H1 (cell line): Measurements from ENCODE around the gene EHD2. TPM values are rescaled to one million over a fixed set of nuclear protein-coding genes. Genes with fewer than 3 reads are reported as not detected.

Experiments used
- CTCF ChIA-PET: fragments of 300-600 bp; sonication (Branson Sonifier 250); formaldehyde crosslinking; loops from one replicate; lab custom pipeline; 2021; ENCODE audit not compliant: partially characterized antibody; lab: Charles Lee
- POLR2A ChIA-PET: fragments of 300-600 bp; sonication (Branson Sonifier 250); formaldehyde crosslinking; loops from one replicate; lab custom pipeline; 2021; ENCODE audit warnings: inconsistent platforms; ENCODE audit not compliant: partially characterized antibody; lab: Charles Lee
- DNase-seq, 2 experiments: peaks; one replicate each; pipeline versions ENCODE4 v3.0.0 to v3.0.0-alpha.2; 2010 to 2022; ENCODE audit warnings: low spot score in 2 of 2, low read depth in 1 of 2, mixed read lengths in 1 of 2
- FAIRE-seq: peaks from 2 replicates; lab custom pipeline; 2011; peaks lifted over from hg19 to GRCh38; lab: Jason Lieb, UNC
- H2AFZ ChIP-seq: 2 replicates; pipeline ENCODE4 v1.8.1; 2012; ENCODE audit warnings: low read length, inconsistent platforms
- H2AK5ac ChIP-seq: 2 replicates; pipeline ENCODE4 v1.6.1; 2013; ENCODE audit warnings: low read depth, low read length
- H2BK120ac ChIP-seq: replicated peaks from 2 replicates; pipeline ENCODE3; 2013; ENCODE audit warnings: low read depth, low read length, inconsistent platforms
- H2BK12ac ChIP-seq: 2 replicates; pipeline ENCODE4 v1.6.1; 2013; ENCODE audit warnings: low read depth, low read length
- H2BK15ac ChIP-seq: 2 replicates; pipeline ENCODE4 v1.6.1; 2013; ENCODE audit warnings: low read length
- H2BK20ac ChIP-seq: 2 replicates; pipeline ENCODE4 v1.6.1; 2013; ENCODE audit warnings: low read length
- H2BK5ac ChIP-seq: 2 replicates; pipeline ENCODE4 v1.6.1; 2013; ENCODE audit warnings: low read depth, low read length
- H3K14ac ChIP-seq: 2 replicates; pipeline ENCODE4 v1.6.1; 2013; ENCODE audit warnings: inconsistent platforms; ENCODE audit not compliant: insufficient read length
- H3K18ac ChIP-seq: 2 replicates; pipeline ENCODE4 v1.6.1; 2013; ENCODE audit warnings: low read length; ENCODE audit errors: extremely low read depth
- H3K23ac ChIP-seq: 2 replicates; pipeline ENCODE4 v1.6.1; 2013; ENCODE audit warnings: inconsistent platforms; ENCODE audit not compliant: insufficient read length
- H3K23me2 ChIP-seq: 2 replicates; pipeline ENCODE4 v1.6.1; 2013; ENCODE audit warnings: low read depth, low read length
- H3K27ac ChIP-seq: 2 replicates; pipeline ENCODE4 v1.6.1; 2011; ENCODE audit warnings: low read depth, low read length, inconsistent platforms
- H3K27me3 ChIP-seq, 4 experiments: replicated peaks in 1 of 4; 1 replicate in 1 of 4; 2 replicates in 3 of 4; pipeline versions ENCODE4 v1.6.1 to v1.8.1; 2011 to 2013; ENCODE audit warnings: low read length in 3 of 4, mild to moderate bottlenecking in 3 of 4, inconsistent platforms in 2 of 4, mixed read lengths in 2 of 4, moderate library complexity in 1 of 4; ENCODE audit not compliant: control insufficient read depth in 3 of 4, insufficient read depth in 3 of 4; ENCODE audit errors: extremely low read depth in 1 of 4
- H3K36me3 ChIP-seq, 4 experiments: 2 replicates each; pipeline versions ENCODE4 v1.6.1 to v1.8.1; 2011 to 2013; ENCODE audit warnings: mild to moderate bottlenecking in 4 of 4, low read length in 3 of 4, moderate library complexity in 2 of 4, control low read depth in 1 of 4, inconsistent platforms in 1 of 4; ENCODE audit not compliant: insufficient read depth in 4 of 4, control insufficient read depth in 2 of 4
- H3K4ac ChIP-seq: replicated peaks from 2 replicates; pipeline ENCODE3; 2013; ENCODE audit warnings: low read length, low read depth, mixed read lengths, inconsistent platforms; ENCODE audit not compliant: insufficient read length
- H3K4me1 ChIP-seq, 4 experiments: replicated peaks in 1 of 4; 1 replicate in 1 of 4; 2 replicates in 3 of 4; pipeline versions ENCODE4 v1.6.1 to v1.8.1; 2011 to 2013; ENCODE audit warnings: low read length in 3 of 4, inconsistent platforms in 2 of 4, mixed read lengths in 1 of 4; ENCODE audit not compliant: insufficient read depth in 4 of 4, control insufficient read depth in 3 of 4
- H3K4me2 ChIP-seq, 2 experiments: 2 replicates each; pipeline versions ENCODE4 v1.6.1 to v1.8.1; 2011 to 2013; ENCODE audit warnings: low read depth in 2 of 2, low read length in 2 of 2, control low read depth in 1 of 2, inconsistent platforms in 1 of 2, mild to moderate bottlenecking in 1 of 2; ENCODE audit not compliant: insufficient read depth in 1 of 2
- H3K4me3 ChIP-seq, 4 experiments: fragments of 200-600, 300-600 bp in 1 of 4; sonication (generic), shearing (Covaris generic), sonication (Bioruptor Twin) in 1 of 4; 2 replicates each; pipeline versions ENCODE4 v1.5.1 to v1.8.1; 2011 to 2016; ENCODE audit warnings: low read length in 4 of 4, low read depth in 3 of 4, control low read depth in 2 of 4, inconsistent platforms in 2 of 4, mild to moderate bottlenecking in 2 of 4, mixed read lengths in 1 of 4, moderate library complexity in 1 of 4; ENCODE audit not compliant: insufficient read depth in 2 of 4; ENCODE audit errors: extremely low read depth in 1 of 4
- H3K56ac ChIP-seq: replicated peaks from 2 replicates; pipeline ENCODE3; 2013; ENCODE audit warnings: low read depth, mild to moderate bottlenecking, mixed read lengths, low read length, inconsistent platforms; ENCODE audit not compliant: insufficient read length
- H3K79me1 ChIP-seq: 2 replicates; pipeline ENCODE4 v1.6.1; 2013; ENCODE audit warnings: low read depth, low read length, control low read depth
- H3K79me2 ChIP-seq, 2 experiments: 2 replicates each; pipeline versions ENCODE4 v1.6.1 to v1.8.1; 2012 to 2013; ENCODE audit warnings: low read length in 2 of 2, mild to moderate bottlenecking in 2 of 2, inconsistent platforms in 1 of 2; ENCODE audit not compliant: insufficient read depth in 2 of 2, control insufficient read depth in 1 of 2
- H3K9ac ChIP-seq, 4 experiments: replicated peaks in 1 of 4; 1 replicate in 1 of 4; 2 replicates in 3 of 4; pipeline versions ENCODE4 v1.6.1 to v1.8.1; 2011 to 2013; ENCODE audit warnings: low read depth in 3 of 4, low read length in 3 of 4, control low read depth in 2 of 4, mild to moderate bottlenecking in 2 of 4, moderate library complexity in 2 of 4, inconsistent platforms in 1 of 4; ENCODE audit errors: extremely low read depth in 1 of 4
- H3K9me3 ChIP-seq, 2 experiments: 2 replicates each; pipeline versions ENCODE4 v1.6.1 to v1.8.1; 2012 to 2013; ENCODE audit warnings: mild to moderate bottlenecking in 2 of 2, moderate library complexity in 2 of 2, control low read depth in 1 of 2, inconsistent platforms in 1 of 2, low read depth in 1 of 2, low read length in 1 of 2, mixed read lengths in 1 of 2; ENCODE audit not compliant: insufficient read depth in 2 of 2
- H4K20me1 ChIP-seq, 2 experiments: replicated peaks in 1 of 2; 2 replicates each; pipeline versions ENCODE3 to v1.8.1; 2011 to 2013; ENCODE audit warnings: inconsistent platforms in 2 of 2, low read length in 2 of 2, mild to moderate bottlenecking in 1 of 2; ENCODE audit not compliant: insufficient read depth in 2 of 2, control insufficient read depth in 1 of 2
- H4K5ac ChIP-seq: 2 replicates; pipeline ENCODE4 v1.6.1; 2013; ENCODE audit warnings: low read length, low read depth, mixed read lengths, inconsistent platforms; ENCODE audit not compliant: insufficient read length
- H4K8ac ChIP-seq: 2 replicates; pipeline ENCODE4 v1.8.0; 2013; ENCODE audit warnings: mild to moderate bottlenecking, moderate library complexity, low read length, inconsistent platforms; ENCODE audit not compliant: insufficient read depth; ENCODE audit errors: extremely low read depth
- H4K91ac ChIP-seq: replicated peaks from 2 replicates; pipeline ENCODE3; 2013; ENCODE audit warnings: low read length, mixed read lengths, inconsistent platforms; ENCODE audit not compliant: insufficient read length
- ASH2L ChIP-seq: fragments of 200-600, 300-600 bp; sonication (generic); IDR thresholded peaks from one replicate; pipeline ENCODE4 v1.7.1; 2017; ENCODE audit warnings: low read length
- ATF3 ChIP-seq: IDR thresholded peaks from 2 replicates; pipeline ENCODE4 v1.6.1; 2011; ENCODE audit warnings: low read depth, mild to moderate bottlenecking, low read length; ENCODE audit not compliant: insufficient read depth
- CBX8 ChIP-seq: fragments of 300-800, 300-1000 bp; sonication (generic); IDR thresholded peaks from 2 replicates; pipeline ENCODE4 v1.7.1; 2016; ENCODE audit warnings: low read depth, low read length, borderline replicate concordance
- CHD2 ChIP-seq: IDR thresholded peaks from 2 replicates; pipeline ENCODE4 v1.6.1; 2012; ENCODE audit warnings: low read length, improper control_type of control experiment
- GABPA ChIP-seq: IDR thresholded peaks from 2 replicates; pipeline ENCODE4 v1.6.1; 2011; ENCODE audit warnings: mild to moderate bottlenecking, low read length, moderate library complexity, borderline replicate concordance; ENCODE audit not compliant: insufficient read depth
- HDAC6 ChIP-seq: IDR thresholded peaks from one replicate; pipeline ENCODE4 v1.7.1; 2012; ENCODE audit warnings: low read depth, mild to moderate bottlenecking, inconsistent platforms, low read length, moderate library complexity
- KDM1A ChIP-seq: fragments of 200-600, 300-600 bp; sonication (generic); IDR thresholded peaks from 2 replicates; pipeline ENCODE4 v1.7.1; 2016; ENCODE audit warnings: mild to moderate bottlenecking, low read length, borderline replicate concordance
- KDM4A ChIP-seq: IDR thresholded peaks from one replicate; pipeline ENCODE4 v1.7.1; 2012; ENCODE audit warnings: low read depth, mild to moderate bottlenecking, moderate library complexity, low read length, inconsistent platforms; ENCODE audit not compliant: severe bottlenecking
- RFX5 ChIP-seq: IDR thresholded peaks from 2 replicates; pipeline ENCODE4 v1.6.1; 2011; ENCODE audit warnings: low read depth, low read length, improper control_type of control experiment, borderline replicate concordance
- RXRA ChIP-seq: IDR thresholded peaks from 2 replicates; pipeline ENCODE4 v1.6.1; 2011; ENCODE audit warnings: low read depth, mild to moderate bottlenecking, low read length, moderate library complexity; ENCODE audit not compliant: insufficient read depth
- SAP30 ChIP-seq: fragments of 300-600 bp; sonication (generic); IDR thresholded peaks from 2 replicates; pipeline ENCODE4 v1.7.1; 2012; ENCODE audit warnings: low read length, moderate library complexity, mild to moderate bottlenecking, inconsistent platforms; ENCODE audit not compliant: insufficient read depth, insufficient replicate concordance
- TCF12 ChIP-seq: IDR thresholded peaks from 2 replicates; pipeline ENCODE4 v1.6.1; 2011; ENCODE audit warnings: low read depth, mild to moderate bottlenecking, low read length
- WGBS, 2 experiments: shearing (Covaris generic) in 1 of 2; methylation state at CpG; one replicate each; pipeline versions ENCODE4 v1.1.6 to v1.1.7; 2013 to 2015; ENCODE audit warnings: low lambda C conversion rate in 2 of 2, mixed read lengths in 2 of 2, inconsistent platforms in 1 of 2, low coverage in 1 of 2, missing lambda C conversion rate in 1 of 2; ENCODE audit not compliant: insufficient replicate concordance in 2 of 2, insufficient coverage in 1 of 2, insufficient read length in 1 of 2; ENCODE audit errors: extremely low coverage in 1 of 2, missing lambda C conversion rate in 1 of 2; 5-methylcytosine and 5-hydroxymethylcytosine counted together
- polyA plus RNA-seq, 7 experiments: library from polyadenylated mRNA; depleted of rRNA in 3 of 7; stranded (reverse) in 5 of 7; unstranded in 2 of 7; fragments of >200 nt in 5 of 7; fragments of 200-250 nt in 2 of 7; gene quantifications; 1 replicate in 5 of 7; 2 replicates in 1 of 7; 4 replicates in 1 of 7; pipeline versions ENCODE4 v1.2.1 to v1.2.3, GENCODE V29; 2011 to 2013; ENCODE audit warnings: missing spikeins in 2 of 7, mixed read lengths in 2 of 7
- total RNA-seq: library from RNA; stranded (reverse); fragmentation: NEBNext Ultra II Directional; extraction: Animal tissue kit (Norgen Biotek cat#: 25700); gene quantifications from 2 replicates; pipeline ENCODE4 v1.2.1, GENCODE V29; 2021
- TF ChIP-seq, protein P1 (sequence below): IDR thresholded peaks from 2 replicates; pipeline ENCODE4 v1.6.1; 2012; ENCODE audit warnings: inconsistent platforms

Gene EHD2
- total and polyA plus RNA-seq, 2 of the 8 experiments (the other 6 are each of a cell fraction or from before 2014, with no cell fraction given): 4.5 to 14.3 TPM

DNA sequence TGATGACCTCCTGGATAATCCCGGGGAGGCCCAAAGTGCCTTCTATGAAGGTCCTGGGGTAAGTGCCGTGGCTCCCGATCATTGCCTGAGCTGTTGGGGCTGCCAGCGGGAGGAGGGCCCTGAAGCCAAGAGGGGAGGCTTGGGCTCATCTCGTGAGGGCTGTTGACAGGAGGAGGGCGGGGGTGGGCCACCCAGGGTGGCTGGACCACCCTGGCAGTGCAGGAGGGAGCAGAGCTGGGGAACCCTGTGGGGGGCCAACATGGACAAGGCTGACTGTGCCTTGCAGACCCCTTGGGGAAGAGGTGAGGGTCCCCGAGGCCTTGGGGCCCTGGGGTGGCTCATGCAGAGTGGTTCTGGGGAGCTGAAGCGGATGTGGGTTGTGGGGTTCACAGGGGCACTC is 37.4 kb upstream of the EHD2 start:
- 96% methylated on average over 5 of the region's 8 CpGs; no CpG with 5 or more reads in 1 of the 2 experiments for WGBS, 2 experiments
- Histone ChIP-seq H2BK120ac (no peak overlapping the region), H3K79me2 (no peaks in the 10 kb centered on the region), H2BK15ac (no peak overlapping the region), H3K9me3 (no peaks in the 10 kb centered on the region; a peak in 1 of 4 replicates), H4K5ac (no peak overlapping the region), H3K27me3 (no peaks in the 10 kb centered on the region), H4K91ac (no peak overlapping the region), H3K27ac (no peak overlapping the region), H3K79me1 (peaks cover 8% of the 10 kb centered on the region), H2AFZ (no peak overlapping the region), H2BK12ac (no peak overlapping the region), H3K23ac (no peak overlapping the region), H4K8ac (peak overlapping the region; percentile 60; the same call in 1 of the 2 replicates), H3K4me3 (no peak overlapping the region), H3K4ac (no peak overlapping the region), H3K18ac (no peak overlapping the region), H3K4me2 (no peak overlapping the region), H2AK5ac (no peak overlapping the region), H3K4me1 (0 out of 7 replicates have a peak, but pooled peaks cover 0 to 2% (median 0%) of the 10 kb centered on the region in 4 experiments), H3K14ac (no peak overlapping the region), H4K20me1 (peaks cover 3 to 11% of the 10 kb centered on the region in 2 experiments), H3K36me3 (peaks cover 2 to 41% (median 15%) of the 10 kb centered on the region in 4 experiments; a peak in 5 of 8 replicates), H2BK5ac (no peak overlapping the region), H3K9ac (no peak overlapping the region), H3K56ac (no peak overlapping the region), H2BK20ac (no peak overlapping the region), H3K23me2 (peaks cover 13% of the 10 kb centered on the region; the same call in 1 of the 2 replicates)
- ChIA-PET CTCF (interaction anchor here (0.6 to 1.4 kb wide), 5 partner anchors 12 to 160 kb away, joined by 3 read pairs; no protein-coding TSS in a partner anchor), POLR2A (interaction anchor here (1.7 kb wide), 1 partner anchor 8 kb away, joined by 6 read pairs; no protein-coding TSS in a partner anchor)
- DNase-seq (no peak), FAIRE-seq (no peak)
- TF ChIP-seq CHD2 (no peak), KDM1A (no peak), RFX5 (no peak), GABPA (no peak), TCF12 (no peak), ATF3 (no peak), CBX8 (no peak), SAP30 (no peak), RXRA (no peak), HDAC6 (no peak), ASH2L (no peak), KDM4A (no peak)
- TF ChIP-seq, protein P1, sequence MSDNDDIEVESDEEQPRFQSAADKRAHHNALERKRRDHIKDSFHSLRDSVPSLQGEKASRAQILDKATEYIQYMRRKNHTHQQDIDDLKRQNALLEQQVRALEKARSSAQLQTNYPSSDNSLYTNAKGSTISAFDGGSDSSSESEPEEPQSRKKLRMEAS: no peak
